Gastroesophageal sphincter (tissue), 3 donors: Measurements from ENCODE around the gene SAP25.

Experiments
- CTCF ChIP-seq, 4 experiments: fragments of 200-600 bp in 2 of 4; fragments of 450-650 bp in 2 of 4; sonication (generic) in 1 of 4; IDR thresholded peaks; one replicate each; pipeline ENCODE4 v1.5.1; 2017 to 2019; ENCODE audit warnings: antibody characterized with exemption in 4 of 4, mild to moderate bottlenecking in 2 of 4, moderate library complexity in 2 of 4
- EP300 ChIP-seq: sonication (generic); formaldehyde crosslinking; IDR thresholded peaks from one replicate; pipeline ENCODE4 v1.6.1; 2017; ENCODE audit warnings: antibody characterized with exemption, mild to moderate bottlenecking
- POLR2A ChIP-seq, 2 donors: fragments of 450-650 bp; IDR thresholded peaks; one replicate each; pipeline ENCODE4 v1.6.1; 2017; ENCODE audit warnings: antibody characterized with exemption in 2 of 2, mild to moderate bottlenecking in 2 of 2, moderate library complexity in 1 of 2

GRCh38 chr7:100602889-100603725, 29.4 kb upstream of the SAP25 start:
- TF ChIP-seq CTCF (IDR thresholded peaks at IDR 0.05) (no peak), EP300 (no peak), POLR2A (IDR thresholded peaks at IDR 0.05) (no peak)
